Activated CD8-positive, alpha-beta memory T cell treated with anti-CD3 and anti-CD28 coated beads, Interleukin-2, amount 10 ng/mL, durations not matched to agents 7 days and 5 days (primary cell): ENCODE results near the gene SLC24A4. TPM values are rescaled to one million over a fixed set of nuclear protein-coding genes. Genes with fewer than 3 reads are reported as not detected.

ENCODE experiments used
- ATAC-seq: fragments of 150-1000 bp; cut with Tn5 transposase; one replicate; pipeline ENCODE4 v1.10.0; 2021; ENCODE audit warnings: moderate library complexity
- CTCF ChIA-PET: fragments of 350-600 bp; sonication (Branson Sonifier 250); formaldehyde crosslinking; loops from one replicate; lab custom pipeline; 2021; ENCODE audit warnings: antibody characterized with exemption; lab: Charles Lee
- DNase-seq: peaks from one replicate; pipeline ENCODE4 v3.0.0-alpha.2; 2020
- H3K27ac Mint-ChIP-seq: one replicate; pipeline ENCODE4 v1.8.0; 2021; ENCODE audit warnings: mild to moderate bottlenecking, mixed read lengths
- H3K27me3 Mint-ChIP-seq: one replicate; pipeline ENCODE4 v1.8.0; 2021; ENCODE audit warnings: mixed read lengths
- H3K36me3 Mint-ChIP-seq: one replicate; pipeline ENCODE4 v1.8.0; 2021; ENCODE audit warnings: mild to moderate bottlenecking, mixed read lengths
- H3K4me1 Mint-ChIP-seq: one replicate; pipeline ENCODE4 v1.8.0; 2021; ENCODE audit warnings: mixed read lengths
- H3K4me3 Mint-ChIP-seq: one replicate; pipeline ENCODE4 v1.8.0; 2021; ENCODE audit warnings: mild to moderate bottlenecking, moderate library complexity, mixed read lengths
- H3K9me3 Mint-ChIP-seq: one replicate; pipeline ENCODE4 v1.8.0; 2022; ENCODE audit warnings: low read depth, mixed read lengths
- total RNA-seq, 2 experiments: library from RNA; stranded (reverse); gene quantifications; one replicate each; pipeline ENCODE4 v1.2.3, GENCODE V29; 2021

Gene SLC24A4
- total RNA-seq, 2 experiments from 2014 or later = not detected

- H3K4me1 Mint-ChIP-seq = peaks cover 25% of the 10 kb centered on the region
- H3K27me3 Mint-ChIP-seq = no peaks in the 10 kb centered on the region
- ATAC-seq (no peak), DNase-seq (peak; percentile 22)
- no peaks in the 10 kb centered on the region for H3K36me3 Mint-ChIP-seq
- H3K9me3 Mint-ChIP-seq = no peaks in the 10 kb centered on the region
- CTCF ChIA-PET = no interaction called here
- no peak overlapping the region for H3K4me3 Mint-ChIP-seq
- no peak overlapping the region for H3K27ac Mint-ChIP-seq
Observed at GRCh38 chr14:92458136-92459029, 135.4 kb downstream of the SLC24A4 start.

- H3K27me3 Mint-ChIP-seq = no peaks in the 10 kb centered on the region
- H3K4me3 Mint-ChIP-seq = no peak overlapping the region
- no peak for ATAC-seq
- H3K27ac Mint-ChIP-seq = no peak overlapping the region
- H3K4me1 Mint-ChIP-seq = peaks cover 25% of the 10 kb centered on the region
- DNase-seq = peak; percentile 33
- no peaks in the 10 kb centered on the region for H3K36me3 Mint-ChIP-seq
- CTCF ChIA-PET = no interaction called here
- H3K9me3 Mint-ChIP-seq = no peaks in the 10 kb centered on the region
Observed at GRCh38 chr14:92459030-92459949, 136.3 kb downstream of the SLC24A4 start.

- no peak for ATAC-seq
- Mint-ChIP-seq H3K4me1 (peaks cover 25% of the 10 kb centered on the region), H3K4me3 (no peak overlapping the region), H3K27me3 (no peaks in the 10 kb centered on the region), H3K9me3 (no peaks in the 10 kb centered on the region), H3K27ac (no peak overlapping the region), H3K36me3 (no peaks in the 10 kb centered on the region)
- peak; percentile 37 for DNase-seq
- CTCF ChIA-PET = interaction anchor here (0.7 to 0.9 kb wide), 2 partner anchors 271 to 339 kb away, joined by 3 read pairs; no protein-coding TSS in a partner anchor
Observed at GRCh38 chr14:92459950-92460421, 137.0 kb downstream of the SLC24A4 start.

DNA sequence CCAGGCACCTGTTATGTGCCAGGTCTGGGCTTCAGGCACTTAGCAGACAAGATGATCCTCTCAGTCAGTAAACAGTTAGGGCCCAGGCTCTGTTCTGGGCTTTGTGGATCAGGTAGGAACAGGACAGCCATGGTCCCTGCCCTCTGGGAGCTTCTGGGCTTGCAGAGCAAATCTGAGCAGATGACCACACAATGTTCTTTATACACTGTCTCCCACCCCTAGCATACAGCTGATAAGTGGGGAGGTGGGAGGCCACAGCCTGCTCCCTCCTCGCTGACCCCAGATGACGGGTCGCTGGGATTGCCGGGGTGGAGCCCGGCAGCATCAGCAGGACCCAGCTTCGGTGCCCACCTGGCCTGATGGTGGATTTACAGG is 137.6 kb downstream of the SLC24A4 start:
- Mint-ChIP-seq H3K4me3 (no peak overlapping the region), H3K4me1 (peaks cover 25% of the 10 kb centered on the region), H3K27ac (no peak overlapping the region), H3K9me3 (no peaks in the 10 kb centered on the region), H3K36me3 (no peaks in the 10 kb centered on the region), H3K27me3 (no peaks in the 10 kb centered on the region)
- no peak for ATAC-seq
- peak; percentile 29 for DNase-seq
- CTCF ChIA-PET = interaction anchor here (0.7 to 0.9 kb wide), 2 partner anchors 270 to 338 kb away, joined by 3 read pairs; no protein-coding TSS in a partner anchor

DNA sequence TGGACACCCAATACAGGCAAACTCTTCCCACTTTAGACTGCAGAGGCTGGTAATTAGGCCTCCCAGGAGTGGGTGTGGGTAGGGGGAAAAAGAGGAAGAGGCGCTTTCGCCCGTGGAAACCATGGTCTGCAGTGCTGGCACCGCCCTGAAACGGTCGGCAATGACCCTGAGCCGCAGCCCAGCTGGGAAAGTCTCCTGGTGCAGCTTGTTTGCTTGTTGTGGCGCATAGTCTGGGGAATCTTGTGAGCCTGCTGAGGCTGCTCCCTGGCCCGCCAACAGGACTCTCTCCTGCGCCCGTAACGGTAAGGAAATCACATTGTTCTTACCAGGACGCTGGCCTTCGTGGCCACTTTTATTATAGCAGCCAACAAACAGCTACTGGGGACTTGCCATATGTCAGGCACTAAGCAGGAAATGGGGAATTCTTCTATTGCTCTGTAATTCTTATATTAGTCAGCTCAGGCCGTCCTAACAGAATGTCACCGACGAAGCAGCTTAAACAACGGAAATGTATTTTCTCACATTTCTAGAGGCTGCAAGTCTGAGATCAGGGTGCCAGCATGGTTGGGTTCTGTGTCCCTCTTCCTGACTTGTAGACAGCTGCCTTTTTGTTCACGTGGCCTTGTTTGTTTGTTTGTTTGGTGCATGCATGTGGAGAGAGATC is 138.1 kb downstream of the SLC24A4 start:
- Mint-ChIP-seq H3K27ac (peak overlapping the region; percentile 80), H3K9me3 (no peaks in the 10 kb centered on the region), H3K36me3 (no peaks in the 10 kb centered on the region), H3K27me3 (no peaks in the 10 kb centered on the region), H3K4me1 (peaks cover 25% of the 10 kb centered on the region), H3K4me3 (no peak overlapping the region)
- ATAC-seq = peak; percentile 73
- DNase-seq = peak; percentile 48
- CTCF ChIA-PET = interaction anchor here (0.8 to 1.1 kb wide), 3 partner anchors 109 to 355 kb away, joined by 3 read pairs; partner anchors contain the start of gene ATXN3

- DNase-seq (peak; percentile 35), ATAC-seq (no peak)
- Mint-ChIP-seq H3K4me3 (no peak overlapping the region), H3K36me3 (peaks cover under 1% of the 10 kb centered on the region), H3K27me3 (no peaks in the 10 kb centered on the region), H3K4me1 (peaks cover 25% of the 10 kb centered on the region), H3K27ac (no peak overlapping the region), H3K9me3 (no peaks in the 10 kb centered on the region)
- CTCF ChIA-PET = interaction anchor here (1.1 kb wide), 1 partner anchor 110 kb away, joined by 3 read pairs; no protein-coding TSS in a partner anchor
Observed at GRCh38 chr14:92461891-92462290, 138.9 kb downstream of the SLC24A4 start.

DNA sequence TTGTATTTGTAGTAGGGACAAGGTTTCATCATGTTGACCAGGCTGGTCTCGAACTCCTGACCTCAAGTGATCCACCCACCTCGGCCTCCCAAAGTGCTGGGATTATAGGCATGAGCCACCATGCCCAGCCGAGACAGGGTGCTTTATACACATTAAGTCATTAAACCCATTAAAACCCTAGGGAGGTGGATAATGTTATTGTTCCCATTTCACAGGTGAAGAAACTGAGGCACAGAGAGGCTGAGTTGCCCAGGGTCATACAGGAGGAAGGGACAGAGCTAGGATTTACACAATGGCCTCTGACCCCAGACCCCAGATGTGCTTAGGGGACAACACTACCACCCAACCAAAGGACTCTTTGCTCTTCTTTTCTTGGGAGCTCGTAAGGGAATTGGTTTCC is 139.6 kb downstream of the SLC24A4 start:
- Mint-ChIP-seq H3K4me1 (peaks cover 25% of the 10 kb centered on the region), H3K27me3 (no peaks in the 10 kb centered on the region), H3K36me3 (peaks cover 5% of the 10 kb centered on the region), H3K4me3 (no peak overlapping the region), H3K9me3 (peaks cover 2% of the 10 kb centered on the region), H3K27ac (no peak overlapping the region)
- ATAC-seq (no peak), DNase-seq (peak; percentile 22)
- CTCF ChIA-PET = no interaction called here

DNA sequence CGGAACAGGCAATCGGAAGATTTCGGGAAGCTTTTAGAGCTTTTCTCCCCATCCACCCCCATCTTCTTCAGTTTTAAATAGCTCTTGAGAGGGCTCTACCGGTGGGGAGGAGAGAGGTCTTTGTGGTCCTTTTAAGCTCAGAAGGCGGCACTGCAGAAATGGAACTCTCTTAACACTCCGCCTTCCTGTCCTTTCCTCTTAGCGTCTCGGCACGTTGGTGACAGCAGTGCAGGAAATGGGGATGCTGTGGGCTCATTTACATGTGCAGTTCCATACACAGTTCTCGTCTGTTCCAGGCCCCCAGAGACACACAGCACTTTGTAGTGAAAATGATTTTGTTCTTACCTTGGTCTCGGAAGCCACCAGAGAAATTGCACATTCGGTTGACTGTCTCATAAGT is 140.2 kb downstream of the SLC24A4 start:
- peaks cover 25% of the 10 kb centered on the region for H3K4me1 Mint-ChIP-seq
- CTCF ChIA-PET = no interaction called here
- no peak overlapping the region for H3K27ac Mint-ChIP-seq
- DNase-seq (peak; percentile 23), ATAC-seq (no peak)
- H3K9me3 Mint-ChIP-seq = peaks cover 2% of the 10 kb centered on the region
- H3K36me3 Mint-ChIP-seq = peaks cover 5% of the 10 kb centered on the region
- H3K27me3 Mint-ChIP-seq = no peaks in the 10 kb centered on the region
- no peak overlapping the region for H3K4me3 Mint-ChIP-seq

GRCh38 chr14:92464156-92464555 is 141.2 kb downstream of the SLC24A4 start:
- Mint-ChIP-seq H3K27ac (no peak overlapping the region), H3K4me3 (no peak overlapping the region), H3K4me1 (peaks cover 25% of the 10 kb centered on the region), H3K27me3 (no peaks in the 10 kb centered on the region), H3K36me3 (peaks cover 5% of the 10 kb centered on the region), H3K9me3 (peaks cover 2% of the 10 kb centered on the region)
- no peak for ATAC-seq
- DNase-seq = peak; percentile 31
- CTCF ChIA-PET = no interaction called here

DNA sequence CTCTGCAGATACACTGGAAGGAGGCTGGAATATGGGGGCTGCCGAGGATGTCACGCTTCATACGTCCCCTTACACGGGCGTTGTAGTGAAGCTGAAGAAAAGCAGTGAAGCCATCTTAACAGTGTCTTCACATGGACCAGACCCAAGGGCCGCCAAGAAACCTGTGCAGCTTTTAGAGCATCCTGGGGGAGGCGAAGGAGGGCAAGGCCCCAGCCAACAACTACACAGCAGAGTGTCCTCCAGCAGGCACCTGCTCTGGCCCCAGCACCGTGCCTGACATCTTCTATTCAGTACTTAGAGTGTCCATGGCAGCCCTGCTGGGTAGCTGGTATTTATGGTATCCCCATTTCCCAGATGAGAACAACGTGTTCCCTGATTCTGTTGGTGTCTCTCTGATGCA is 141.8 kb downstream of the SLC24A4 start:
- CTCF ChIA-PET = no interaction called here
- H3K9me3 Mint-ChIP-seq = peaks cover 2% of the 10 kb centered on the region
- H3K4me1 Mint-ChIP-seq = peaks cover 25% of the 10 kb centered on the region
- no peak overlapping the region for H3K4me3 Mint-ChIP-seq
- H3K27ac Mint-ChIP-seq = no peak overlapping the region
- DNase-seq (peak; percentile 16), ATAC-seq (no peak)
- H3K36me3 Mint-ChIP-seq = peaks cover 5% of the 10 kb centered on the region
- no peaks in the 10 kb centered on the region for H3K27me3 Mint-ChIP-seq

DNA sequence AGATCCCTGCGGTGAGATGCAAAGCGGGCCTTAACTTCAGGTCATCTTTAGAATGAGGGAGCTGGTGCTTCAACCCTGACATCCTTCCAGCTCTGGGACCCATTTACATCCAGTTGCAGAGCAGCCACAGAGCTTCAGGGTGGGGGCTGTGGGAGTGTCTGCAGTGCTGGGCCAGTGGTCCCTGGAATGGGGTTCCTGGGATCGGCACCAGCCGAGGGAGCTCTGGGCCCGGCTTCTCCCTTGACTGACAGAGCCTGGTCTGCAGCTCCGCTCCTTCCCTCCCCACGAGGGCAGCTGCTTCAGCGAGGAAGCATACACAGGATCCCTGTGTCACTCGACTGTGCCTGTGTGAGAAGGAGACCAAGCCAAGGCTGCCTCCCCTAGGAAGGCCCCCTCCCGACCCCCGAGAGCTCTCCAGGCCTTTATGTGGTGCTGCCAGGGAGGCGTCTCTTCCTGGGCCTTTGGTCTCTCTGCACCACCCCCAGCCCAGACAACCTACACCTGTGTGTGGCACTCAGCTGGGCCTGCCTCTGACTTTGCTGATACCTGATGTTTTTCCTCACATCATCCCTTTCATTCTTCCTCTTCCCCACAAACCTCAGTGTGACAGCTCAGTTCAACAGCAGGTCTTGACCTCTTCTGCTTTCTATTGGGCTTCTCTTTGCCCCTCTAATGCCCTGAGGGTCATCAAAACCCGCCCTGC is 142.5 kb downstream of the SLC24A4 start:
- DNase-seq (peak; percentile 32), ATAC-seq (no peak)
- no peaks in the 10 kb centered on the region for H3K27me3 Mint-ChIP-seq
- H3K9me3 Mint-ChIP-seq = peaks cover 2% of the 10 kb centered on the region
- H3K27ac Mint-ChIP-seq = no peak overlapping the region
- H3K4me1 Mint-ChIP-seq = peaks cover 20% of the 10 kb centered on the region
- no peak overlapping the region for H3K4me3 Mint-ChIP-seq
- H3K36me3 Mint-ChIP-seq = peaks cover 6% of the 10 kb centered on the region
- CTCF ChIA-PET = no interaction called here

DNA sequence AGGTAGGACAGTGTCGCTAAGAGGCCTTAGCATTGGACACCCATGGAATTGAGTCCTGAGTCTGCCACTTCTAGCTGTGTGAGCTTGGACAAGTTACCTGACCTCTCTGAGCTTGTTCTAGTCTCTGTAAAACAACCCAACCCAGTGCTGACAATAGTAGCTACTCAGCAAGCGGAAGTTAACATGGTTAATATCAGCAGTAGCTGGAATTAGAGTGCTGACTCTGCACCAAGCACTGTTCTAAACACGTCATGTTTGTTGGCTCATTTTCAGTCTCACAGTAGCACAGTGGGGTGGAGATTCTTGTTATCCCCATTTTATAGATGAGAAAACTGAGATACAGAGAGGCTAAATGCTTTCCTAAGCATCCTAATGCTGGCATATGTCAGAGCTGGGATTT is 143.1 kb downstream of the SLC24A4 start:
- H3K36me3 Mint-ChIP-seq = peaks cover 6% of the 10 kb centered on the region
- CTCF ChIA-PET = no interaction called here
- H3K27ac Mint-ChIP-seq = no peak overlapping the region
- no peaks in the 10 kb centered on the region for H3K27me3 Mint-ChIP-seq
- DNase-seq (peak; percentile 23), ATAC-seq (no peak)
- H3K4me3 Mint-ChIP-seq = no peak overlapping the region
- H3K9me3 Mint-ChIP-seq = peaks cover 2% of the 10 kb centered on the region
- peaks cover 17% of the 10 kb centered on the region for H3K4me1 Mint-ChIP-seq
